HCT116 (cell line): Measurements from ENCODE around the gene CMIP. TPM values are rescaled to one million over a fixed set of nuclear protein-coding genes. Genes with fewer than 3 reads are reported as not detected.

Experiments used
- ATAC-seq: fragments of 200-7000 bp; cut with Tn5 transposase; 2 replicates; pipeline ENCODE4 v1.9.1; 2020; ENCODE audit warnings: mild to moderate bottlenecking, moderate library complexity
- BruUV-seq: library from RNA; stranded (reverse); fragments of 400-500 nt; replicated peaks from 2 replicates; lab custom pipeline; 2021; lab: Mats Ljungman, UMichigan
- CTCF ChIA-PET: fragments of 300-600 bp; sonication (Branson Sonifier 250); formaldehyde crosslinking; loops from one replicate; lab custom pipeline; 2021; ENCODE audit warnings: antibody characterized with exemption; lab: Charles Lee
- POLR2A ChIA-PET: fragments of 300-600, 350-600 bp; sonication (Branson Sonifier 250); formaldehyde crosslinking; loops from one replicate; lab custom pipeline; 2021; ENCODE audit warnings: antibody characterized with exemption; lab: Charles Lee
- RAD21 ChIA-PET, 2 experiments: fragments of 300-600 bp; sonication (Branson Sonifier 250); formaldehyde crosslinking; loops; one replicate each; lab custom pipeline; 2023; ENCODE audit warnings: low total read pairs in 2 of 2; ENCODE audit not compliant: uncharacterized antibody in 2 of 2, unreplicated experiment in 2 of 2, low non-redundant PET in 1 of 2; lab: Charles Lee
- DNase-seq: peaks from one replicate; pipeline ENCODE4 v3.0.0-alpha.2; 2010; ENCODE audit warnings: low read depth, low spot score
- H2AFZ ChIP-seq: fragments of 200-600 bp; shearing (Covaris generic), sonication (generic); 2 replicates; pipeline ENCODE4 v1.6.1; 2017; ENCODE audit warnings: low read depth, mixed run types, mixed read lengths, antibody characterized with exemption, low read length; ENCODE audit not compliant: poor library complexity, severe bottlenecking
- H3K27ac ChIP-seq: 2 replicates; pipeline ENCODE4 v1.5.1; 2012; ENCODE audit warnings: low read depth, low read length
- H3K27me3 ChIP-seq: fragments of 200-600 bp; sonication (generic); 2 replicates; pipeline ENCODE4 v1.6.1; 2016; ENCODE audit warnings: mixed run types, low read length, mixed read lengths; ENCODE audit not compliant: insufficient read depth
- H3K36me3 ChIP-seq, 2 experiments: fragments of 200-500 bp in 1 of 2; fragments of 200-600 bp in 1 of 2; sonication (Bioruptor generic) in 1 of 2; sonication (generic) in 1 of 2; 2 replicates each; pipeline versions ENCODE4 v1.5.1 to v1.6.1; 2014 to 2016; ENCODE audit warnings: low read length in 2 of 2, inconsistent platforms in 1 of 2, mixed read lengths in 1 of 2, mixed run types in 1 of 2; ENCODE audit not compliant: insufficient read depth in 2 of 2, control insufficient read depth in 1 of 2
- H3K4me1 ChIP-seq, 2 experiments: fragments of 200-600 bp in 1 of 2; sonication (generic) in 1 of 2; 2 replicates each; pipeline versions ENCODE4 v1.5.1 to v1.6.1; 2012 to 2017; ENCODE audit warnings: low read length in 2 of 2, inconsistent platforms in 1 of 2, mild to moderate bottlenecking in 1 of 2, mixed read lengths in 1 of 2, mixed run types in 1 of 2, moderate library complexity in 1 of 2; ENCODE audit not compliant: insufficient read depth in 2 of 2, control insufficient read depth in 1 of 2
- H3K4me2 ChIP-seq: fragments of 200-600 bp; sonication (generic); 2 replicates; pipeline ENCODE4 v1.6.1; 2017; ENCODE audit warnings: mixed run types, low read length, mixed read lengths
- H3K4me3 ChIP-seq, 2 experiments: fragments of 200-600 bp in 1 of 2; sonication (generic) in 1 of 2; replicated peaks in 1 of 2; 2 replicates each; pipeline ENCODE4 v1.5.1; 2011 to 2016; ENCODE audit warnings: low read length in 2 of 2, control low read depth in 1 of 2, low read depth in 1 of 2, mild to moderate bottlenecking in 1 of 2, mixed read lengths in 1 of 2, mixed run types in 1 of 2
- H3K79me2 ChIP-seq: fragments of 200-600 bp; sonication (generic); 2 replicates; pipeline ENCODE4 v1.6.1; 2017; ENCODE audit warnings: mild to moderate bottlenecking, mixed run types, low read length, moderate library complexity, mixed read lengths; ENCODE audit not compliant: insufficient read depth
- H3K9ac ChIP-seq: fragments of 200-600 bp; sonication (generic); 2 replicates; pipeline ENCODE4 v1.6.1; 2016; ENCODE audit warnings: low read length, mixed read lengths
- H3K9me2 ChIP-seq: fragments of 200-600 bp; sonication (generic), shearing (Covaris generic); 2 replicates; pipeline ENCODE4 v1.6.1; 2017; ENCODE audit warnings: mixed run types, mild to moderate bottlenecking, moderate library complexity; ENCODE audit not compliant: insufficient read depth
- H3K9me3 ChIP-seq, 2 experiments: fragments of 200-500 bp in 1 of 2; fragments of 200-600 bp in 1 of 2; sonication (Bioruptor generic) in 1 of 2; sonication (generic) in 1 of 2; 2 replicates each; pipeline ENCODE4 v1.6.1; 2014 to 2017; ENCODE audit warnings: low read length in 2 of 2, mixed read lengths in 2 of 2, inconsistent platforms in 1 of 2, low read depth in 1 of 2, mild to moderate bottlenecking in 1 of 2, mixed run types in 1 of 2, moderate library complexity in 1 of 2; ENCODE audit not compliant: control insufficient read depth in 1 of 2, insufficient read depth in 1 of 2
- H4K20me1 ChIP-seq: fragments of 200-600 bp; sonication (generic), shearing (Covaris generic); 2 replicates; pipeline ENCODE4 v1.6.1; 2017; ENCODE audit warnings: mixed run types, mild to moderate bottlenecking, moderate library complexity; ENCODE audit not compliant: insufficient read depth
- EZH2 ChIP-seq: fragments of 200-600 bp; sonication (generic); IDR thresholded peaks from 2 replicates; pipeline ENCODE4 v1.6.1; 2017; ENCODE audit warnings: antibody characterized with exemption, mixed run types
- FOSL1 ChIP-seq: IDR thresholded peaks from 2 replicates; pipeline ENCODE4 v1.6.1; 2012; ENCODE audit warnings: low read depth
- SIN3A ChIP-seq: IDR thresholded peaks from 2 replicates; pipeline ENCODE4 v1.6.1; 2012; ENCODE audit warnings: low read depth
- ZNF274 ChIP-seq: fragments of 200-500 bp; sonication (Bioruptor generic); IDR thresholded peaks from 2 replicates; pipeline ENCODE4 v1.6.1; 2014; ENCODE audit warnings: mild to moderate bottlenecking, low read depth, low read length, inconsistent platforms
- intact Hi-C: fragments of 100-400 bp; cut with micrococcal nuclease; formaldehyde crosslinking; loops from 2 replicates; pipeline ENCODE4 v1.10.0; 2022
- total RNA-seq: library from RNA; stranded (reverse); gene quantifications from one replicate; pipeline ENCODE4 v1.2.1, GENCODE V29; 2021; ENCODE audit not compliant: unreplicated experiment
- TF ChIP-seq, protein P1 (sequence below): IDR thresholded peaks from 2 replicates; pipeline ENCODE4 v1.6.1; 2012
- TF ChIP-seq, protein P2 (sequence below): IDR thresholded peaks from 2 replicates; pipeline ENCODE4 v1.6.1; 2011; ENCODE audit warnings: mild to moderate bottlenecking, low read length, moderate library complexity; ENCODE audit not compliant: insufficient replicate concordance; ENCODE audit errors: extremely low read depth

Gene CMIP
- total RNA-seq, 1 experiment from 2014 or later, result 64.6 TPM

DNA sequence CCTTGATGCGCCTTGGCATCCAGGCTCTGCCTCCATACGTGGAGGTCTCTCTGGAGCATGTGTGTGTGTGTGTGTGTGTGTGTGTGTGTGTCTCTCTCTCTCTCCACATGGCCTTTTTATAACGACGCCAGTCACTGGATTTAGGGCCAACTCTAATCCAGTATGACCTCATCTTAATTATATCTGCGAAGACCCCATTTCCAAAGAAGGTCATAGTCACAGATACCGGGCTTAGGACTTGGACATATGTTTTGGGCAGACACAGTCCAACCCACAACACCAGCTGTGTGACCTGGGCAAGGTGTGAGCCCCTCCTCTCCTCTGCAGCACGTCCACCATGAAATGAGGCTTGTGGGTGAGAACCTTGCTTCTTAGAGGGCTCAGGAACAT, 196.1 kb downstream of the CMIP start:
- no peak overlapping the region for H3K9ac ChIP-seq
- no peak overlapping the region for H3K4me3 ChIP-seq
- no peak overlapping the region for H2AFZ ChIP-seq
- POLR2A ChIA-PET, result no interaction called here
- H3K79me2 ChIP-seq, result peaks cover 60% of the 10 kb centered on the region; the same call in 1 of the 2 replicates
- H3K27ac ChIP-seq, result no peak overlapping the region
- no TSS peak for BruUV-seq
- intact Hi-C loops, result no loop called here
- no peaks in the 10 kb centered on the region for H3K27me3 ChIP-seq
- no peaks in the 10 kb centered on the region for H3K9me2 ChIP-seq
- peaks cover 0 to 11% of the 10 kb centered on the region in 2 experiments; a peak in 1 of 4 replicates for H3K36me3 ChIP-seq
- no peak for ATAC-seq
- H3K9me3 ChIP-seq, result no peaks in the 10 kb centered on the region
- TF ChIP-seq, protein P1, sequence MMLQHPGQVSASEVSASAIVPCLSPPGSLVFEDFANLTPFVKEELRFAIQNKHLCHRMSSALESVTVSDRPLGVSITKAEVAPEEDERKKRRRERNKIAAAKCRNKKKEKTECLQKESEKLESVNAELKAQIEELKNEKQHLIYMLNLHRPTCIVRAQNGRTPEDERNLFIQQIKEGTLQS, result no peak
- TF ChIP-seq, all 23 proteins: peak for 0
- ChIA-PET RAD21 (no interaction called here), CTCF (interaction anchor here (1.1 kb wide), 1 partner anchor 89 kb away, joined by 3 read pairs; no protein-coding TSS in a partner anchor)
- H3K4me1 ChIP-seq, result peaks cover 0 to 29% of the 10 kb centered on the region in 2 experiments; a peak in 1 of 4 replicates
- DNase-seq, result no peak
- no peak overlapping the region for H3K4me2 ChIP-seq
- H4K20me1 ChIP-seq, result peaks cover 5% of the 10 kb centered on the region; the same call in 1 of the 2 replicates

DNA sequence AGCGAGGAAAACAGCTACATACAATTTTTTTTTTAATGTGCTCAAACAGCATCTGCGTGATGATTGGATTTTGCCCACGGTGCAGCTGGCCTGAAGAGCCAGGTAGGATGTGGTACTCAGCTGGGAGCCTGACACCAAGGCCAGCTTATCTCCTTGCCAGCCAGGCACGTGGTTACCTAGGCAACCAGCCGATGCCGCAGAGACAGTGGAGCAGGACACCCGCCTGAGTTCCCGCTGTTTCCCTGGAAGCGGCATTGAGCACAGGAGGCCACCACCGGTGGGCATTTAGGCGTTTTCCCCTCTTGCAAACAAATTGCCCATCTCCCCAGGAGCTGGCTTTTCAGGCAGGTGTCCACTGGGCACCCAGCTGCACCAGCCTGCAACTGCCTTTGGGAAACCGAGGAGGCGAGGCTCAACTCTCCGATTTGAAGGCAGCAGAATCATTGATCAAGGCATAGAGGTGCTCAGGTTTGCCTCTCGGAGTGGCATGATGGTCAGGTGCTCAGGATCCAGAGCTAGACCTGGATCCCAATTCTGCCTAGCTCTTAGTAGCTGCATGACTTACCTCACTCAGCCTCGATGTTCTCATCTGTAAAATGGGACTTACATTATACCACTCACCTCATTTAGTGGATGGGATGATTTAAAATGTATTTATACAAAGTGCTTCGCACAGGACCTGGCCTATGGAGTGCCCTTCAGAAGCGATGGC, 196.9 kb downstream of the CMIP start:
- H3K9me2 ChIP-seq, result no peaks in the 10 kb centered on the region
- no TSS peak for BruUV-seq
- ATAC-seq, result no peak
- no peaks in the 10 kb centered on the region for H3K27me3 ChIP-seq
- RAD21 ChIA-PET, result no interaction called here
- peaks cover 5% of the 10 kb centered on the region; the same call in 1 of the 2 replicates for H4K20me1 ChIP-seq
- H3K79me2 ChIP-seq, result peaks cover 56% of the 10 kb centered on the region; the same call in 1 of the 2 replicates
- TF ChIP-seq, protein P1, result no peak
- TF ChIP-seq FOSL1 (no peak), ZNF274 (no peak), SIN3A (no peak), EZH2 (no peak)
- TF ChIP-seq, protein P2, sequence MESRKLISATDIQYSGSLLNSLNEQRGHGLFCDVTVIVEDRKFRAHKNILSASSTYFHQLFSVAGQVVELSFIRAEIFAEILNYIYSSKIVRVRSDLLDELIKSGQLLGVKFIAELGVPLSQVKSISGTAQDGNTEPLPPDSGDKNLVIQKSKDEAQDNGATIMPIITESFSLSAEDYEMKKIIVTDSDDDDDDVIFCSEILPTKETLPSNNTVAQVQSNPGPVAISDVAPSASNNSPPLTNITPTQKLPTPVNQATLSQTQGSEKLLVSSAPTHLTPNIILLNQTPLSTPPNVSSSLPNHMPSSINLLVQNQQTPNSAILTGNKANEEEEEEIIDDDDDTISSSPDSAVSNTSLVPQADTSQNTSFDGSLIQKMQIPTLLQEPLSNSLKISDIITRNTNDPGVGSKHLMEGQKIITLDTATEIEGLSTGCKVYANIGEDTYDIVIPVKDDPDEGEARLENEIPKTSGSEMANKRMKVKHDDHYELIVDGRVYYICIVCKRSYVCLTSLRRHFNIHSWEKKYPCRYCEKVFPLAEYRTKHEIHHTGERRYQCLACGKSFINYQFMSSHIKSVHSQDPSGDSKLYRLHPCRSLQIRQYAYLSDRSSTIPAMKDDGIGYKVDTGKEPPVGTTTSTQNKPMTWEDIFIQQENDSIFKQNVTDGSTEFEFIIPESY, result no peak
- H3K9ac ChIP-seq, result no peak overlapping the region
- H2AFZ ChIP-seq, result no peak overlapping the region
- intact Hi-C loops, result no loop called here
- POLR2A ChIA-PET, result no interaction called here
- no peak overlapping the region for H3K4me3 ChIP-seq
- H3K9me3 ChIP-seq, result no peaks in the 10 kb centered on the region
- peaks cover 0 to 11% of the 10 kb centered on the region in 2 experiments; a peak in 1 of 4 replicates for H3K36me3 ChIP-seq
- peaks cover 0 to 30% of the 10 kb centered on the region in 2 experiments; a peak in 1 of 4 replicates for H3K4me1 ChIP-seq
- DNase-seq, result no peak
- H3K4me2 ChIP-seq, result no peak overlapping the region
- H3K27ac ChIP-seq, result no peak overlapping the region
- CTCF ChIA-PET, result no interaction called here
